Mammary epithelial cell (primary cell): ENCODE data around the gene INSL3.

Experiments used
- CTCF ChIP-seq, 2 donors: IDR thresholded peaks in 1 of 2; conservative IDR thresholded peaks in 1 of 2; 2 replicates each; pipeline ENCODE4 v1.5.1; 2011 to 2012; ENCODE audit warnings: inconsistent platforms in 2 of 2, low read length in 2 of 2, mild to moderate bottlenecking in 2 of 2, control low read depth in 1 of 2, low read depth in 1 of 2; ENCODE audit not compliant: insufficient read depth in 1 of 2; ENCODE audit errors: extremely low read depth in 1 of 2
- EZH2 ChIP-seq: IDR thresholded peaks from 2 replicates; pipeline ENCODE4 v1.6.1; 2012; ENCODE audit warnings: low read length, inconsistent platforms, borderline replicate concordance

GRCh38 chr19:17778968-17779929 lies 42.1 kb downstream of the INSL3 start:
- TF ChIP-seq CTCF (conservative IDR thresholded peaks at IDR 0.05 in 1 of 2, IDR thresholded peaks at IDR 0.05 in 1 of 2; ENCODE audit: extremely low read depth in 1 of 2, insufficient read depth in 1 of 2, low read depth in 1 of 2, low read length in 2 of 2) (no peak), EZH2 (no peak)
